OCI-M2 (cell line): ENCODE results near the gene MSI2.

Experiments used
- DNase-seq: peaks from one replicate; lab custom pipeline; 2025; ENCODE audit not compliant: unreplicated experiment; lab: John Stamatoyannopoulos, UW

MSI2 gene

GRCh38 chr17:57550668-57551315, 294.5 kb downstream of the MSI2 start:
- no peak for DNase-seq

- no peak for DNase-seq
Measured at GRCh38 chr17:57551321-57552079, 295.2 kb downstream of the MSI2 start.

- no peak for DNase-seq
Measured at GRCh38 chr17:57552114-57552624, 295.8 kb downstream of the MSI2 start.

GRCh38 chr17:57553526-57553925, 297.2 kb downstream of the MSI2 start:
- peak; percentile 26 for DNase-seq

GRCh38 chr17:57553991-57554825, 297.9 kb downstream of the MSI2 start:
- peak; percentile 18 for DNase-seq

GRCh38 chr17:57554826-57555635, 298.7 kb downstream of the MSI2 start:
- DNase-seq = no peak

GRCh38 chr17:57555636-57556175, 299.4 kb downstream of the MSI2 start:
- DNase-seq = no peak

GRCh38 chr17:57556320-57556719, 300.0 kb downstream of the MSI2 start:
- DNase-seq = no peak

GRCh38 chr17:57556977-57557376, 300.7 kb downstream of the MSI2 start:
- no peak for DNase-seq

- DNase-seq = no peak
Measured at GRCh38 chr17:57557416-57557815, 301.1 kb downstream of the MSI2 start.

GRCh38 chr17:57557834-57558681, 301.7 kb downstream of the MSI2 start:
- no peak for DNase-seq

- no peak for DNase-seq
Measured at GRCh38 chr17:57559226-57559625, 302.9 kb downstream of the MSI2 start.

- no peak for DNase-seq
Measured at GRCh38 chr17:57559634-57560318, 303.5 kb downstream of the MSI2 start.

- no peak for DNase-seq
Measured at GRCh38 chr17:57560319-57560705, 304.0 kb downstream of the MSI2 start.

- no peak for DNase-seq
Measured at GRCh38 chr17:57561072-57561861, 304.9 kb downstream of the MSI2 start.

- DNase-seq = no peak
Measured at GRCh38 chr17:57562184-57562698, 305.9 kb downstream of the MSI2 start.

GRCh38 chr17:57563958-57564357, 307.6 kb downstream of the MSI2 start:
- DNase-seq = no peak

- no peak for DNase-seq
Measured at GRCh38 chr17:57565176-57565575, 308.9 kb downstream of the MSI2 start.
